ENCODE data around the gene FBXO45. TPM values are rescaled to one million over a fixed set of nuclear protein-coding genes. Genes with fewer than 3 reads are reported as not detected.
"Not testable (repeated sequence)": the region's sequence is repeated elsewhere in the genome, so short reads cannot be mapped to it uniquely, and the experiment has no call there.

The FBXO45 gene, protein sequence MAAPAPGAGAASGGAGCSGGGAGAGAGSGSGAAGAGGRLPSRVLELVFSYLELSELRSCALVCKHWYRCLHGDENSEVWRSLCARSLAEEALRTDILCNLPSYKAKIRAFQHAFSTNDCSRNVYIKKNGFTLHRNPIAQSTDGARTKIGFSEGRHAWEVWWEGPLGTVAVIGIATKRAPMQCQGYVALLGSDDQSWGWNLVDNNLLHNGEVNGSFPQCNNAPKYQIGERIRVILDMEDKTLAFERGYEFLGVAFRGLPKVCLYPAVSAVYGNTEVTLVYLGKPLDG
- total RNA-seq (2014; rRNA removed; shearing (Covaris generic)), result 16.6 and 21.7 TPM in 2 replicates

DNA sequence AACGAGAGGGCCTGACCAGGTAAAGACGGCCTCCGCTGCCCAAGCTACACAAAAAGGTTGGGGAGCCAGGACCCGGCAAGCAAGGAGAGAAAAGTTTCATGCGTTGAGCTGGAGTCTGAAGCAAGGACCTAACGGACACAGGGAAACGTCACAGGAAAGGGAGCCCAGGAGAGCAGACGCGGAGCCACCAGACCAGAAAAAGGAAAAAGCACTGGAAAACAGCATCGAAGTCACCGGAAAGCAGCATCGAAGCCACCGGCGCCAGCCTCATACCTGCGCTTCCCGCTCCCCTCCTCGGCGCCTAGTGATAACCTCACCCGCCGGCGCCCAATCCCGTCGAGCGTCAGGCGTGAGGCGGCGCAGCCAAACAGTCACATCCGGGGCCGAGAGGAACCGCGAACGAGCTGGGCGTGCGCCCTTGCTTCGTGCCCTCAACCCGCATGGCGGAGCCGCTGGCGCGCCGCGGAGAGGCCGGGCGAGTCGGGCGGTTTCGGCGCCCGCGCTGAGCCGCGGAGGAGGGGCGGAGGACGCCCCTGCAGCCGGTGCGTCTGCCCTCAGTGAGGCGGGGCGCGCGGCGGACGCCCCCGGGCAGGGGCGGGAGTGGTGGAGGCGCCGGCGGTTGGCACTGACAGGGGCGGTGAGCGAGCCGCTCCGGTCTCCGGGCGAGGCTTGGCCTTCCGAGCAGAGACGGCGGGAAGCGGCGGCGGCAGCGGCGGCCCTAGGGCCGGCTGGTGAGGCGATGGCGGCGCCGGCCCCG, at the start of gene FBXO45, which contains the start of gene WDR53:
FBXO45 (plus strand) TSS at position 415 of the 757 bp plus-strand sequence; CDS start at position 740, 325 bp downstream.
WDR53 (minus strand) TSS at position 309 of the 757 bp plus-strand sequence. CDS start 7,079 bp downstream, outside the sequence.
- DNase-seq (ENCODE audit: low read depth), result peak; percentile 93

DNA sequence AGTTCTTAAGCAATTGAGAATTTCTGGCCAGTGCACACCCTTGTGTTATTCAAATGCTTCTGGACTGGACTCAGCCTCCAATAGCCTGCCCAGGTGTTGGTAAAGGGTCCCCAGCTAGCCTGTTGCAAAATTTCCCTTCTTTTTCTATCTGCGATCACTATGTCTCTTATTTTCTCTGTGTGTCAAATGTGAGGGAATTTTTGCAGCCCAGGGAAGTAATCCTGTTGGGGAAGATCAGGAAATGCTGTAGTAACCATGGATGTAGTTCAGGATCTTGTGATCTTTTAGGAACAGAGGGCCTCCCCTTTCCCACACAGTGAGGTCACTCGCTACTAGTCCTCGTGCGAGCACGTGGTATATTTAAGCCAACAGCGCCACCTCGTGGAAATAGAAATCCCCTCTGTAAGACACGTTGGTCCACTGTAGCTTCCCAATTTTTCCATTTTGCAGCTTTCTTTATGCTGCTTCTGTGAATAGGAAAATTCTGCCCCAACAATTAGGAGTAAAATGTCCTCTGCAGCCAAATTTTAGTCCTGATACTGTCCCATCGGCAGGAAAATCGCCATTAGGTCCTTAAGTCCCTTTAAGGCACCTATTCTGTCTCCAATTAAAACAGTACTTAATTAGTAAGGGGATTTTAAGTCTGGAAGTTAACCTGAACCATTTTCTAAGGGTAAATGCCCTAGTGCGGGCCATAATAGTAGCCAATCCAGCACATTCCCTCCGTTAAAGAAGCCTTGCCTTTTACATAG, 49.3 kb upstream of the FBXO45 start:
- peak; percentile 81 for DNase-seq (ENCODE audit: low read depth)

DNA sequence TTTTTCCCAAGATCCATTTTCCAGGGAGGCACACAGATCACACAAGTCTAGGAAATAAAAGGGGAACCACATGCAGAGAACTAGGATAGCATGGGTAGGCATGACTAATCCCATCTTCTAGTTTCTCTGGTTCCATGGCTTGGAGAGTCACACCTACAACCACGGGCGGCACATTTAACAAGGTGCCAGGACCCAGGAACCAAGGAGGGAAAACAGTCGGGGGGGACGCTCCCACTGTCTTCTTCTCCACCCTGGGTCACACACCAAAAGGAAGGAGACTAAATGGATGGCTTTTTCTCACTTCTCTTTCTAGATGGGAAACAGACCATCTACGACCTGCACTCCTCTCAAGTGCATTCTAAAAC, 48.8 kb upstream of the FBXO45 start:
- DNase-seq (ENCODE audit: low read depth), result no peak

DNA sequence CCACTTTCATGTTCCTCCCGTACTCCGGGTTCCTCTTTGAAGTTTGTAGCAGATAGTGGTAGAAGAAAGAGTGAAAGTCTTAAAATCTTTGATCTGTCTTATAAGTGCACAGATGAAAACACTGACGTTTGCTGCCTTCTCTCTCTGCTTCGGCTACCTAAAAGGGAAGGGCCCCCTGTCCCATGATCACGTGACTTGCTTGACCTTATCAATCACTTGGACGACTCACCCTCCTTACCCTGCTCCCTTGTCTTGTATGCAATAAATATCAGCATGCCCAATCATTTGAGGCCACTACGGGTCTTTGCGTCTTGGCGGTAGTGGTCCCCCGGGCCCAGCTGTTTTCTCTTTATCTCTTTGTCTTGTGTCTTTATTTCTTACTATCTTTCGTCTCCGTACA, 47.2 kb upstream of the FBXO45 start:
- not testable (repeated sequence) for DNase-seq (ENCODE audit: low read depth)

DNA sequence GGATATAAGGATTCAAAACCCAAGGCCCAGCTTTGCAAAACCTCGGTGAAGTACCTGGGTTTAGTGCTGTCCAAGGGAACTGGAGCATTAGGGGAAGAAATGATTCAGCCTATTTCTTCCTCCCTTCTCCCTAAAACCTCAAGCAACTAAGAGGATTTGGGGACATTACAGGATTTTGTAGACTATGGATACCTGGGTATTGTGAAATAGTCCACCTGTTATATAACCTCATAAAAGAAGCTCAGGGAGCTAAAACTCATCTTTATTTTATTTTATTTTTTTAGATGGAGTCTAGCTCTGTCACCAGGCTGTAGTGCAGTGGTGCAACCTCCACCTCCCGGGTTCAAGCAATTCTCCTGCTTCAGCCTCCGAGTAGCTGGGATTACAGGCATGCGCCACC, 44.6 kb upstream of the FBXO45 start:
- DNase-seq (ENCODE audit: low read depth), result no peak

DNA sequence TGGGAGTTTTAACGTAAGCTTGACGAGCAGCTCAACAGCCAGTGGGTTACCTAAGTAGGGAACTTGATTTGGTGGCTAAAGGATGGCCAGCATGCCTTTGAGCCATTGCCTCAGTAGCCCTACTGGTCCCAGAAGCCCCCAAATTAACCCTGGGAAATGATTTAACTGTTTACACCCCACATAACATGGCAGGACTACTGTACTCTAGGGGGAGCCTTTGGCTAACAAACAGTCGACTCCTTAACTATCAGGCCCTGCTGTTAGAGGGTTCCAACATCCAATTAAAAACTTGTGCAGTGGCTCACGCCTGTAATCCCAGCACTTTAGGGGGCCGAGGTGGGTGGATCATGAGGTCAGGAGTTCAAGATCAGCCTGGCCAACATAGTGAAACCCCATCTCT, 43.9 kb upstream of the FBXO45 start:
- DNase-seq (ENCODE audit: low read depth), result peak; percentile 43

DNA sequence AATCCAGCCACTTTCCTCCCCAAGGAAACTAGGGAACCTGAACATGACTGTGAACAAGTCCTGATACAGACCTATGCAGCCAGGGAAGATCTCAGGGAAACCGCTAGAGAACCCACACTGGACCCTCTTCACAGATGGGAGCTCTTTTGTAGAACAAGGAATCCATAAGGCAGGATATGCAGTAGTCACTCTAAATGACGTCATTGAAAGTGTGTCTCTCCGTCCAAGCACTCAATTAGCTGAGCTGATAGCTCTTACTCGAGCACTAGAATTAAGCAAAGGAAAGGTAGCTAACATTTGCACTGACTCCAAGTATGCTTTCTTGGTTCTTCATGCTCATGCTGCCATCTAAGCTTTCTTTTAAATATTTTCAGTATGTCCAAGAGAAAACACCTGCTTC, 43.3 kb upstream of the FBXO45 start:
- no peak for DNase-seq (ENCODE audit: low read depth)

DNA sequence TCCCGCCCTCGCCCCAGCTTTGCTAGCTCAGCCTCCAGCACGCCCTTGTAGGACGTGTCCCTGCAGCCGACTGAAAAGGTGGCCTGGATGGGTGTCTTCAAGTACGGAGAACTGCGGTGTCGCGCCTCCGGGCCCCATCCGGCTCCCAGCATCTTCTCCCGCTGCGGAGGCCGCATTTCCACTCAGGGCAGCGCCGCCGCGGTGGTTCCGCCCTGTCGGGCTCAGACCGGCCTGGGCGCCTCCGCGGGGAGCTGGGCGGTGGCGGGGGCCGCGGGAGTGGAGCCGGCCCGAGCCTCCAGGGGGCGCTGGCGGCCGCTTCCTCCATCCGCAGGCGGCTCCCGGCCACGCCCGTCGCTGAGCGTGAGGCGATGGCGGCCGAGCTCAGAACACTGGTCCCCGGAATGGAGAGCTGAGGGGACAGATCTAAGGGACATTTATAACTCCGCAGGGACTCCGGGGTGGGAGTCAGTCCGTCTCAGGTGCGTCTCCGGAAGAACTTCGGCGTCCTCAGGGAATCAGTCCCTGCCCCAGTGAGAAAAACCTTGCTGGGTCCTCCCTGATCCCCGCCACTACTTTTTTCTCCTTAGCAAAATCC, 39.7 kb upstream of the FBXO45 start:
- peak; percentile 74 for DNase-seq (ENCODE audit: low read depth)

DNA sequence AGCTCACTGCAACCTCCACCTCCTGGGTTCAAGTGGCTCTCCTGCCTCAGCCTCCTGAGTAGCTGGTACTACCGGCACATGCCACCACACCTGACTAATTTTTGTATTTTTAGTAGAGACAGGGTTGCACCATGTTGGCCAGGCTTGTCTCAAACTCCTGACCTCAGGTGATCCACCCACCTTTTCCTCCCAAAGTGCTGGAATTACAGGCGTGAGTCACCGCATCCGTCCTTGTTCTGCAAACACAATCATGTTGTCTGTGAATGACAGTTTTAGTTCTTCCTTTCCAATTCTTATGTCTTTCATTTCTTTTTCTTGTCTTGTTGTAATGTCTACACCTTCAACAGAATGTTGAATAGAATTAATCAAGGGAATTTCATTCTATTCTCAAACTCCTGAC, 37.0 kb upstream of the FBXO45 start:
- DNase-seq (ENCODE audit: low read depth), result no peak

DNA sequence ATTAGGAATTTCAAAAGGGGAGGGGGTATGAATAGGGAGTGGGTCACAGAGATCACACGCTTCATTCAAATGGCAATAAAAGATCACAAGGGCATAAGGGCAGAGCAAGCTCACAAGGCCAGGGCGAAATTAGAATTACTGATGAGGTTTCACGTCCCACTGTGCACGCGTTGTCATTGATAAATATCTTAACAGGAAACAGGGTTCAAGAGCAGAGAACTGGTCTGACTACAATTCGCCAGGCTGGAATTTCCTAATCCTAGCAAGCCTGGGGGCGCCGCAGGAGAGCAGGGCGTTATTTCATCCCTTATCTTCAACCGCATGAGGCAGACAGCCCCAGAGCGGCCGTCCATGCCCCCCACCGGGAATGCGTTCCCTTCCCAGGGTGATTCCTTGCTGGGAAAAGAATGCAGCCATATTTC, 35.2 kb upstream of the FBXO45 start:
- no peak for DNase-seq (ENCODE audit: low read depth)

DNA sequence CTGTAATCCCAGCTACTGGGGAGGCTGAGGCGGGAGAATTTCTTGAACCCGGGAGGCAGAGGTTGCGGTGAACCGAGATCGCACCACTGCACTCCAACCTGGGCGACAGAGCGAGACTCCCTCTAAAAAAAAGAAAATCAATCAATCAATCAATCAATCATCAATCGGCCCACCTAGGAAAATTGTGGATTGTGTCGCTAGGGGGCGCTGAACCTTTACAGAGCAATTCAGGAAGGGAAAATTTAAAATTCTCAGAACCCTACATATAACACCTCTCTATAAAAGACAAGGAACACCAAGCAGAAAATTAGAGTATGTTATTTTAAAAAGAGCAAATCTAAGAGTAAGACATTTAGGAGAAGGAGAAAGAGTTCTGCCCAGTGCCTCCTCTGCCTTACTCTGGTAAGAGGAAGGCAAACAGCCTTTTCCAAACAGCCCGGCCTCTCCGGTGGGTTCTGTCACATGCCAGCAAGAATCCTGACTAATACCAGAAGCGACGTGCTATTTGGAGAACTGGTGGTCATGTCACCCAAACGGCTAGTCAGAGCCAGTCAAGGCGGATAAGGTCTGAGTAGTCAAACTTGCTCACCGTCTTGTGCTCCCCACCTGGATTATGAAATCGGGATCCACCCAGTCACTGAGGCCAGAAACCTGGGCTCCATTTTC, 31.0 kb upstream of the FBXO45 start:
- DNase-seq (ENCODE audit: low read depth), result no peak

DNA sequence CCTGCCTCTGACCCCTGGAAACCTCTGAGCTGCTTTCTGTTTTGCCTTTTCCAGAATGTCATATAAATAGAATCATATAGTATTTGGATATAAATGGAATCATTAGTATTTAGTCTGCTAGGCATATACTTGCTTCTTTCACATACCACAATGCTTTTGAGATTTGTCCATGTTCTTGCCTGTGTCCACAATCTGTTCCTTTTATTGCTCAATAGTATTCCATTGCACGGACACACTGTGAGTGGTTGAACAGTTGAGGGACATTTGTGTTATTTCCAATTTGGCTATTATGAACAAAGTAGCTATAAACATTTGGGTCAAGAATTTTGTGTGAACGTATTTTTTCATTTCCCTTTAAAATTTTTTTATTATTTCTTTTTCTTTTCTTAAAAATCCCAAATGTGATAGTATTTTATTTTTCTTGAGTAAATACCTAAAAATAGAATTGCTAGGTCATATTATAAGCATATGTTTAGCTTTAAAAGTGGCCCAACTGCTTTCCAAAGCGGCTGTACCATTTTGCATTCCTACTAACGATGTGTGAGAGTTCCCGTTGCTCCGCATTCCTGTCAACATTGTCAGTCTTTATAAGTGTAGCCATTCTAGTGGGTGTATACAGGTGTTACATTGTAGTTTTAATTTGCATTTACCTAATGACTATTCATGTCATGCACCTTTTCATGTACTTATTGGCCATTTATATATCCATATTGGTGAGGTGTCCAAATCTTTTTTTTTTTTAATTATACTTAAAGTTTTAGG, 26.6 kb upstream of the FBXO45 start:
- DNase-seq (ENCODE audit: low read depth), result no peak

DNA sequence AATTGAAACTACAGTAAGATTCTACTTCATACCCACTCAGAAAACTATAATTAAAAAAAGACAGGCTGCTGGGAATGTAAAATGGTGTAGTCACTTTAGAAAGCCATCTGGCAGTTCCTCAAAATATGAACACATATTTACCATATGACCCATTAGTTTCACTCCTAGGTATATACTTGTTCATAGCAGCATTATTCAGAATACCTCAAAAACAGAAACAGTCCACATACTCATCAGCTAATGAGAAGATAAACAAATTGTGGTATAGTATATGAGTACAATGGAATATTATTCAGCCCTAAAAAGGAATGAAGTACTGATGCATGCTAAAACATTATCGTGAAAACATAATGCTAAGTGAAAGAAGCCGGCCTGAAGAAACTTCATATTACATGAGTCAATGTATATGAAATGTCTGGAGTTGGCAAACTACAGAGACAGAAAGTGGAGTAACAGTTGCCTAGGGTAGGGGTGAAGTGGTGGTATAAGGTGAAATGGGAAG, 23.9 kb upstream of the FBXO45 start:
- no peak for DNase-seq (ENCODE audit: low read depth)

DNA sequence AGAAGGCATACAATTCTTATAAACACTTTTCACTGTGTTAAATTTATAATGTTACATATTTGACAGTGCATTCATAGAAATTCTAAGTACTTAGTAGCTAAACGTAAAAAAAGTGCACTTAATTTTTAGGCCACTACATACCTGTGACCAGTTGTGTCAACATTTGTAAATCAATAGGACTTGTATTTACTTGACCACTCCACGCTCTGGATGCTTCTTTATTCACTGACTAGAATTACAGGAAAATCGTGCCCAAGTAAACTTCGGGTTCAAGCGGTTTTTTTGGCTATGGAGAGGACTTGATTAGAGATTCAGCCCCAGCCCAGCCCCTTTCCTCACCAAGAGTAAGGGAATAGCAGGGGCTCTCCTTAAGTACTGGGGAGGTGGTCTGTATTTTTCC, 21.9 kb upstream of the FBXO45 start:
- no peak for DNase-seq (ENCODE audit: low read depth)

DNA sequence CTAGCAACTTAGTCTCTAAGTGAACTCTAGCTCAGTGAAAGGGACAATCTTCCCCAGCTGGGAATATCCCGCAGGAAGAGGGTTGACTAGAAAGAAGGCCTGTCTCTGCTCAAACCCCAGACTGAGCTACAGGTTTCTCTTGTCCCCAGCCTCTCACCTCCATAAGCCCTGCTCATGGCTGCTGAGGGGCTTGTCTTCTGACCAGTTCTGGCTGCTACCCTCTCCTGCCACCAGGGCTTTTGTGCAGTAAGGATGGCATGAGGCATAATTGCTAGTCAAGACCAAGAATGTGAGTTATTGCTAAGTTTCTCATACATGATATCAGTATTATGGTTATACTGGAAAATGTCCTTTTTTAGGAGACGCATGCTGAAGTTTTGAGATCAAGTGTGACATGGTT, 21.4 kb upstream of the FBXO45 start:
- no peak for DNase-seq (ENCODE audit: low read depth)

DNA sequence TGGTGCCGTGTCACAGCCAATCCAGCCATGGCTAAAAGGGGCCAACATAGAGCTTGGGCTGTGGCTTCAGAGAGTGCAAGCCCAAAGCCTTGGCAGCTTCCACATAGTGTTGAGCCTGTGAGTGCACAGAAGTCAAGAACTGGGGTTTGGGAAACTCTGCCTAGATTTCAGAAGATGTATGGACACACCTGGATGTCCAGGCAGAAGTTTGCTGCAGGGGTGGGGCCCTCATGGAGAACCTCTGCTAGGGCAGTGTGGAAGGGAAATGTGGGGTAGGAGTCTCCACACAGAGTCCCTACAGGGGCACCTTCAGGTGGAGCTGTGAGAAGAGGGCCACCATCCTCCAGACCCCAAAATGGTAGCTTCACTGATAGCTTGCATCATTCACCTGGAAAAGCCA, 19.1 kb upstream of the FBXO45 start:
- not testable (repeated sequence) for DNase-seq (ENCODE audit: low read depth)

DNA sequence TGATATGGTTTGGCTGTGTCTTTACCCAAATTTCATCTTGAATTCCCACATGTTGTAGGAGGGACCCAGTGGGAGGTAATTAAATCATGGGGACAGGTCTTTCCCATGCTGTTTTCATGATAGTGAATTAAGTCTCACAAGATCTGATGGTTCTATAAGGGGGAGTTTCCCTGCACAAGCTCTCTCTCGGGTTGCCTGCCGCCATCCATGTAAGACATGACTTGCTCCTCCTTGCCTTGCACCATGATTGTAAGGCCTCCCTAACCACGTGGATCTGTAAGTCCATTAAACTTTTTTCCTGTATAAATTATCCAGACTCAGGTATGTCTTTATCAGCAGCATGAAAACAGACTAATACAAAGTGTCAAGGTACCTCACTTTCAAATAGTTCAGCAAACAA, 18.3 kb upstream of the FBXO45 start:
- not testable (repeated sequence) for DNase-seq (ENCODE audit: low read depth)

DNA sequence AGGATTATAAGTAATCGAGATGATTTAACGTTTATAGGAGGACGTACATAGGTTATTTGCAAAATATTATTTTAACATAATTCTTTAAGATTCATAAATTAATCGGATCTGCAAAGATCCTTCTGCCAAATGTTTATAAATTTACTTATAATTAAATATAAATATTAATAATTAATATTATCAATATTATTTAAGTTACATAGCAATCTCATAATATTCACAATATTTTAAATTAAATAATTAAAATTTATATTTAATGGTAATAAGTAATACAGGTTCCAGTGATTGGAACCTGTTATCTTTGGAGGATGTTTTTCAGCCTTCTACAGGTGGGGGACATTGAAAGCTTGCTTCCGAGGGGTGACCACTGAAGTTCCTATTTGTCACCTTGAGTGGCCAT, 16.2 kb upstream of the FBXO45 start:
- no peak for DNase-seq (ENCODE audit: low read depth)

DNA sequence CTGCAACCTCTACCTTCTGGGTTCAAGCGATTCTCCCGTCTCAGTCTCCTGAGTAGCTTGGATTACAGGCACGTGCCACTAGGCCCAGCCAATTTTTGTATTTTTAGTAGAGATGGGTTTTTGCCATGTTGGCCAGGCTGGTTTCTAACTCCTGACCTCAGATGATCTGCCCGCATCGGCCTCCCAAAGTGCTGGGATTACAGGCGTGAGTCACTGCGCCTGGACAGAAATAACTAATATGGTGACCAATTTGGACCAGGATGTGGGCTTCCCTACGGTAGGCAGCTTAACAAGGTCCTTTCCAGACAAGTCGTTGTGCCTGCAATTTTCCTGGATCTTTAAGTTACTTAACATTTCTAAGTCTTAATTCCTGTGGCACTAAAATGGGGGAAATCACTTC, 14.9 kb upstream of the FBXO45 start:
- no peak for DNase-seq (ENCODE audit: low read depth)

DNA sequence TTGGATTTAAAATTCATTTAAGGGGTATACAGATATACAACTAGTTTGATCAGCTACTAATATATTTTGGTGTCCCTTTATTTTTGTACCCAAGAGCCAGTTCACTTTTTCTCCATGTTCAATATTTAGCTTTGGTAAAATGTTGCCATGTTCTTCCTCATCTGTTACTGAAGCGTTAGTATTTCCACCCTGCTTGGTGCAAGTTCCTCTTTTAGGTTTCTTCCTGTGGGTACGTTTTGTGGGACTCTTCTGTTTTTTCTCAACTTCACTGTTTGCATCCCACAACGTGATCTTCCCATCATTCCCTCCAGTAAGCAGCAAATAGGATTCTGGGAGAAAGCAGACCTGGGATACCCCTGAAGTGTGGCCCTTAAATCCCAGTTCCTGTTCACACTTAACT, 14.3 kb upstream of the FBXO45 start:
- DNase-seq (ENCODE audit: low read depth), result no peak

DNA sequence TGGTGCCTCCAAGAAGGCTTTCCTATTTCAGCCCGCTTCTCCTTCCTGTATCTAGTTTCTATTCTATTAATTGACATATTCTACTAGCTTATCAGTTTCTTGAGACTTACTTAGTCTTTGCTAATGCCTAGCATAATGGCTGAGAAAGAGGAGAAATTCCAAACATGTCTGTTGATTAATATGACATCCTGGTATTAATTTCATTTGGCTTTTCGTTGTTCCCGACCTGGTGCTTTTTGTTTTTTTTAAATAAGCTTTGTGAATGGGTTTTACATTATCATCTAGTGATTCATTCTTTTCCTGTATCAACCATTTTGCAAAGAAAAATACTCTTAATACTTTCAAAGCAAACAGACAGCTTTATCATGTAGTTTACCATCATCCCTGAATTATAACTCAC, 13.2 kb upstream of the FBXO45 start:
- DNase-seq (ENCODE audit: low read depth), result no peak

All from RPMI7951 (cell line).